Gastroesophageal sphincter (tissue), 3 donors: ENCODE results near the gene FANCI.

ENCODE experiments used
- CTCF ChIP-seq, 4 experiments: fragments of 200-600 bp in 2 of 4; fragments of 450-650 bp in 2 of 4; sonication (generic) in 1 of 4; IDR thresholded peaks; one replicate each; pipeline ENCODE4 v1.5.1; 2017 to 2019; ENCODE audit warnings: antibody characterized with exemption in 4 of 4, mild to moderate bottlenecking in 2 of 4, moderate library complexity in 2 of 4
- EP300 ChIP-seq: sonication (generic); formaldehyde crosslinking; IDR thresholded peaks from one replicate; pipeline ENCODE4 v1.6.1; 2017; ENCODE audit warnings: antibody characterized with exemption, mild to moderate bottlenecking
- POLR2A ChIP-seq, 2 donors: fragments of 450-650 bp; IDR thresholded peaks; one replicate each; pipeline ENCODE4 v1.6.1; 2017; ENCODE audit warnings: antibody characterized with exemption in 2 of 2, mild to moderate bottlenecking in 2 of 2, moderate library complexity in 1 of 2
- POLR2AphosphoS5 ChIP-seq: sonication (generic); formaldehyde crosslinking; IDR thresholded peaks from one replicate; pipeline ENCODE4 v1.6.1; 2017; ENCODE audit warnings: antibody characterized with exemption

GRCh38 chr15:89315375-89315929, 71.7 kb downstream of the FANCI start:
- no peak for TF ChIP-seq CTCF (IDR thresholded peaks at IDR 0.05)
- TF ChIP-seq EP300 = no peak
- TF ChIP-seq POLR2AphosphoS5 = no peak
- TF ChIP-seq POLR2A (IDR thresholded peaks at IDR 0.05) = no peak
